HUES6 (cell line): Measurements from ENCODE around the gene CAPN13.

Experiments used
- H3K27ac ChIP-seq: 2 replicates; pipeline ENCODE4 v1.7.0; 2013; ENCODE audit warnings: low read depth, mild to moderate bottlenecking, low read length, inconsistent platforms
- H3K27me3 ChIP-seq: 2 replicates; pipeline ENCODE4 v1.6.1; 2013; ENCODE audit warnings: low read length; ENCODE audit not compliant: control insufficient read depth, insufficient read depth
- H3K36me3 ChIP-seq: 2 replicates; pipeline ENCODE4 v1.6.1; 2013; ENCODE audit warnings: low read length; ENCODE audit not compliant: control insufficient read depth, insufficient read depth
- H3K4me1 ChIP-seq: 2 replicates; pipeline ENCODE4 v1.6.1; 2013; ENCODE audit warnings: low read length; ENCODE audit not compliant: control insufficient read depth, insufficient read depth
- H3K4me3 ChIP-seq: 2 replicates; pipeline ENCODE4 v1.5.1; 2013; ENCODE audit warnings: low read depth, low read length
- H3K9ac ChIP-seq: one replicate; pipeline ENCODE4 v1.6.1; 2013; ENCODE audit warnings: mild to moderate bottlenecking, low read length
- H3K9me3 ChIP-seq: 2 replicates; pipeline ENCODE4 v1.6.1; 2013; ENCODE audit warnings: low read depth, low read length; ENCODE audit not compliant: control insufficient read depth, insufficient read depth

The CAPN13 gene

GRCh38 chr2:30786923-30787685 lies 20.1 kb downstream of the CAPN13 start:
- Histone ChIP-seq H3K36me3 (0 out of 2 replicates have a peak, but pooled peaks cover under 1% of the 10 kb centered on the region), H3K9me3 (no peaks in the 10 kb centered on the region), H3K27ac (no peak overlapping the region), H3K27me3 (no peaks in the 10 kb centered on the region), H3K4me3 (no peak overlapping the region), H3K9ac (no peak overlapping the region), H3K4me1 (peaks cover 11% of the 10 kb centered on the region)

GRCh38 chr2:30784682-30785081 lies 22.6 kb downstream of the CAPN13 start:
- H3K4me1 ChIP-seq = peaks cover 2% of the 10 kb centered on the region
- no peaks in the 10 kb centered on the region for H3K27me3 ChIP-seq
- 0 out of 2 replicates have a peak, but pooled peaks cover 2% of the 10 kb centered on the region for H3K36me3 ChIP-seq
- no peak overlapping the region for H3K9ac ChIP-seq
- no peak overlapping the region for H3K27ac ChIP-seq
- no peaks in the 10 kb centered on the region for H3K9me3 ChIP-seq
- H3K4me3 ChIP-seq = no peak overlapping the region

- no peak overlapping the region for H3K4me3 ChIP-seq
- H3K36me3 ChIP-seq = 0 out of 2 replicates have a peak, but pooled peaks cover 2% of the 10 kb centered on the region
- H3K9ac ChIP-seq = no peak overlapping the region
- no peak overlapping the region for H3K27ac ChIP-seq
- H3K4me1 ChIP-seq = no peaks in the 10 kb centered on the region
- no peaks in the 10 kb centered on the region for H3K9me3 ChIP-seq
- no peaks in the 10 kb centered on the region for H3K27me3 ChIP-seq
Measured at GRCh38 chr2:30781961-30782533, 25.2 kb downstream of the CAPN13 start.

DNA sequence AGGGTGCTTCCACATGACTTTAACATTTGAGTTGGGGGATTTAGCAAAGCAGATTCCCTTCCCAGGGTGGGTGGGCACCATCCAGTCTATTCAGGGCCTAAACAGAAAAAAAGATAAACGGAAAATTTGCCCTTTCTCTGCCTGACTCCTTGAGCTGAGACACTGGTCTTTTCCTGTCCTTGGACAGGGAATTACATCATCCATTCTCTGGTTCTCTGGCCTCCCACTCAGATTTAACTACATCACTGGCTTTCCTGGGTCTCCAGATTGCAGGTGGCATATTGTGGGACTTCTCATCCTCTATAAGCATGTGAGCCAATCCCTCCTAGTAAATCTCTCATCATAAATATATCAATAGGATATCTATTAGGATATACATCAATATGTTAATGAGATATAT lies 25.8 kb downstream of the CAPN13 start:
- Histone ChIP-seq H3K9ac (no peak overlapping the region), H3K27me3 (no peaks in the 10 kb centered on the region), H3K27ac (no peak overlapping the region)

DNA sequence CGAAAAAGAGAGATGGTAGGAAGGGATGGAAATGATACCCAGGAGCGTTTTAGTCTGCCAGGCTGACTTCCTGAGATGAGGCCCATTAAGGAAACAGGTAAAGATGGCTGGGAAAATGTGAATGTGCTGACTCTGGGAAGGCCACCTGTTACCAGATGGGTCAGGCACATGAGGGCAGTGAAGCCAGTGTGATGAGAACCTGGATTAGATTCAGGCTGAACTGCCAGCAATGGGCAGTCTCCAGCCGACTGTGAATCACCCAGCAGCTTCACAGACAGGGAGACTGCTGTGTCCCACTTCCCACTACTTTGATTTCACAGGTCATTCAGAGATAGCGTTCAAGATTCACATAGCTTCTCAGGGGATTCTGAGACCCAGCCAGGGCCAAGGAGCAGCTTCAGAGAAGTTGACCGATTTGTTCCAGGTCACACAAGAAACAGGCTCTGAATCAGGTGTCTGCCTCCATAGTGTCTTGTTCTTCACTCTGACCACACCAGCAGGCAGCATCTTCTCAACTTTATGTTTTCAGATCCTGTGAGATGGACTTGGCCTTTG lies 26.4 kb downstream of the CAPN13 start:
- H3K4me3 ChIP-seq = no peak overlapping the region
- H3K9me3 ChIP-seq = no peaks in the 10 kb centered on the region
- no peak overlapping the region for H3K9ac ChIP-seq
- H3K27me3 ChIP-seq = no peaks in the 10 kb centered on the region
- H3K27ac ChIP-seq = no peak overlapping the region
- H3K4me1 ChIP-seq = no peaks in the 10 kb centered on the region
- 0 out of 2 replicates have a peak, but pooled peaks cover 2% of the 10 kb centered on the region for H3K36me3 ChIP-seq

More for the DNA sequence above, 25.8 kb downstream of the CAPN13 start:
- 0 out of 2 replicates have a peak, but pooled peaks cover 2% of the 10 kb centered on the region for H3K36me3 ChIP-seq
- no peaks in the 10 kb centered on the region for H3K4me1 ChIP-seq
- H3K9me3 ChIP-seq = no peaks in the 10 kb centered on the region
- H3K4me3 ChIP-seq = no peak overlapping the region

- Histone ChIP-seq H3K36me3 (0 out of 2 replicates have a peak, but pooled peaks cover 2% of the 10 kb centered on the region), H3K27me3 (no peaks in the 10 kb centered on the region), H3K4me1 (no peaks in the 10 kb centered on the region), H3K9ac (no peak overlapping the region), H3K27ac (no peak overlapping the region), H3K9me3 (no peaks in the 10 kb centered on the region), H3K4me3 (no peak overlapping the region)
Measured at GRCh38 chr2:30778611-30779010, 28.6 kb downstream of the CAPN13 start.

- H3K27ac ChIP-seq = no peak overlapping the region
- no peaks in the 10 kb centered on the region for H3K9me3 ChIP-seq
- 0 out of 2 replicates have a peak, but pooled peaks cover 2% of the 10 kb centered on the region for H3K36me3 ChIP-seq
- no peak overlapping the region for H3K4me3 ChIP-seq
- no peaks in the 10 kb centered on the region for H3K4me1 ChIP-seq
- no peak overlapping the region for H3K9ac ChIP-seq
- H3K27me3 ChIP-seq = no peaks in the 10 kb centered on the region
Measured at GRCh38 chr2:30777661-30778505, 29.4 kb downstream of the CAPN13 start.

GRCh38 chr2:30776831-30777635 lies 30.2 kb downstream of the CAPN13 start:
- Histone ChIP-seq H3K27ac (no peak overlapping the region), H3K9ac (no peak overlapping the region), H3K36me3 (0 out of 2 replicates have a peak, but pooled peaks cover under 1% of the 10 kb centered on the region), H3K27me3 (no peaks in the 10 kb centered on the region), H3K4me1 (no peaks in the 10 kb centered on the region), H3K9me3 (no peaks in the 10 kb centered on the region), H3K4me3 (no peak overlapping the region)

DNA sequence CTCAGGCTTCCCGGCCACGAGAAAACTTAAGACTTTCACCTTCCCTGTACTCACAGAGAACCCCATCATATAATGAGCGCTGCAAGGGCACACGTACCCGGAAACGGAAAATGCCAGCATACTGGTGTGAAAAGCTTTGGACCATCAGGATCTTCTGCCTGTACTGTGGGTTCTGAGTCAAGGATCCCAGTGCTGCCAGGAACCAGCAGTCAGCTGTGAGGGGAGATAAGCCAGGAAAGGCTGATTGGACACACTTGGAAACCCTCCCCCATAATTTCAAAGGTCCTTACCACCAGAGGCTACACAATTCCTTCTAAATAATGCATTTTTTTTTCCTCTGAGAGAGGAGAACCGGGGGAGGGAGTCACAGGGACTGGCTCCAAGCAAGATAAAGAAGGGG lies 31.4 kb downstream of the CAPN13 start:
- Histone ChIP-seq H3K27ac (no peak overlapping the region), H3K4me3 (no peak overlapping the region), H3K27me3 (no peaks in the 10 kb centered on the region), H3K9me3 (no peaks in the 10 kb centered on the region), H3K9ac (no peak overlapping the region), H3K4me1 (no peaks in the 10 kb centered on the region), H3K36me3 (no peaks in the 10 kb centered on the region)

DNA sequence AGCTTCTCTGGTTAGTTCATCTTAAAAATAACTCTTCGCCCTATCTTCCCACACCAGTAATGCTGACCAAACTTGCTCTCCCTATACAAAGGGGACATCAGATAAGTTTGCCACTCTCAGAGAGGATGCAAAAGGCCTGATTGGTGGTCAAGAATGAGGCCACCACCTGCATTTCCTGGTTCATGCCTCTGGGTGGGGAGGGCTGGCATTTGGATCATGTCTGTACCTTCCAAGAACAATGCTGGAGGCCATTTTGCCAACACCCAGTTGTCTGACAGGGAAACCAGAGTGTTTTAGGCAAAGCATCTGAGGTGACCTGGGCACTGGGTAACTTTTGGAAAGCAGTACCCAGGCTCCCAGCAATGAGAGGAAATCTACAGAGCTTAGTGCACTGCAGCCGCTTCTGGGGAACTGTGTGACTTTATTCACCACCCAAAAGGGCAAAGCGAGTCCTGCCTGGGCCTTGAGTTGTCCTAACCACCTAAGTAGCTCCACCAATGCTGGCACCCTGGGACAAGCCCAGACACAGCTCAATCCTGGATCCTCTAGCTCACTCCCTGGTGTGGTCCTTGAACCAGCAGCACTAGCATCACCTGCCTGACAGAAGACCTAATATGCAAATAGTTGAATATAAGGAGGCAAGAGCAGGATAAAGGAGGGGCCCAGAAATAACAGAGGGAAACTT lies 35.1 kb downstream of the CAPN13 start:
- Histone ChIP-seq H3K9me3 (no peaks in the 10 kb centered on the region), H3K4me1 (no peaks in the 10 kb centered on the region), H3K9ac (no peak overlapping the region), H3K27ac (no peak overlapping the region), H3K36me3 (no peaks in the 10 kb centered on the region), H3K4me3 (no peak overlapping the region), H3K27me3 (no peaks in the 10 kb centered on the region)
